ENCODE measurements around the gene CIITA.

Gene CIITA

GRCh38 chr16:10836174-10836853 is 40.7 kb upstream of the CIITA start:
- no peaks in the 10 kb centered on the region for H3K27me3 ChIP-seq (ENCODE audit: control insufficient read depth, insufficient read depth, low read length)
- no peaks in the 10 kb centered on the region for H3K9me3 ChIP-seq (ENCODE audit: control insufficient read depth, insufficient read depth, low read length)
- no peaks in the 10 kb centered on the region for H3K36me3 ChIP-seq (ENCODE audit: control insufficient read depth, insufficient read depth, low read length)
- H3K4me3 ChIP-seq (ENCODE audit: low read depth, low read length) = no peak overlapping the region
- H3K4me1 ChIP-seq (ENCODE audit: control insufficient read depth, insufficient read depth, low read length) = no peaks in the 10 kb centered on the region
- H3K9ac ChIP-seq (ENCODE audit: low read depth, low read length) = no peak overlapping the region

- no peaks in the 10 kb centered on the region for H3K4me1 ChIP-seq (ENCODE audit: control insufficient read depth, insufficient read depth, low read length)
- H3K27me3 ChIP-seq (ENCODE audit: control insufficient read depth, insufficient read depth, low read length) = no peaks in the 10 kb centered on the region
- H3K36me3 ChIP-seq (ENCODE audit: control insufficient read depth, insufficient read depth, low read length) = no peaks in the 10 kb centered on the region
- no peak overlapping the region for H3K4me3 ChIP-seq (ENCODE audit: low read depth, low read length)
- H3K9ac ChIP-seq (ENCODE audit: low read depth, low read length) = no peak overlapping the region
- H3K9me3 ChIP-seq (ENCODE audit: control insufficient read depth, insufficient read depth, low read length) = no peaks in the 10 kb centered on the region
Observed at GRCh38 chr16:10838621-10839278, 38.3 kb upstream of the CIITA start.

GRCh38 chr16:10839279-10839666 is 37.7 kb upstream of the CIITA start:
- no peak overlapping the region for H3K4me3 ChIP-seq (ENCODE audit: low read depth, low read length)
- H3K9me3 ChIP-seq (ENCODE audit: control insufficient read depth, insufficient read depth, low read length) = no peaks in the 10 kb centered on the region
- H3K36me3 ChIP-seq (ENCODE audit: control insufficient read depth, insufficient read depth, low read length) = no peaks in the 10 kb centered on the region
- no peaks in the 10 kb centered on the region for H3K27me3 ChIP-seq (ENCODE audit: control insufficient read depth, insufficient read depth, low read length)
- no peaks in the 10 kb centered on the region for H3K4me1 ChIP-seq (ENCODE audit: control insufficient read depth, insufficient read depth, low read length)
- no peak overlapping the region for H3K9ac ChIP-seq (ENCODE audit: low read depth, low read length)

- no peaks in the 10 kb centered on the region for H3K9me3 ChIP-seq (ENCODE audit: control insufficient read depth, insufficient read depth, low read length)
- H3K36me3 ChIP-seq (ENCODE audit: control insufficient read depth, insufficient read depth, low read length) = no peaks in the 10 kb centered on the region
- no peak overlapping the region for H3K4me3 ChIP-seq (ENCODE audit: low read depth, low read length)
- no peaks in the 10 kb centered on the region for H3K27me3 ChIP-seq (ENCODE audit: control insufficient read depth, insufficient read depth, low read length)
- no peak overlapping the region for H3K9ac ChIP-seq (ENCODE audit: low read depth, low read length)
- H3K4me1 ChIP-seq (ENCODE audit: control insufficient read depth, insufficient read depth, low read length) = no peaks in the 10 kb centered on the region
Observed at GRCh38 chr16:10840703-10841102, 36.3 kb upstream of the CIITA start.

- H3K4me3 ChIP-seq (ENCODE audit: low read depth, low read length) = no peak overlapping the region
- H3K9me3 ChIP-seq (ENCODE audit: control insufficient read depth, insufficient read depth, low read length) = no peaks in the 10 kb centered on the region
- H3K4me1 ChIP-seq (ENCODE audit: control insufficient read depth, insufficient read depth, low read length) = no peaks in the 10 kb centered on the region
- no peaks in the 10 kb centered on the region for H3K27me3 ChIP-seq (ENCODE audit: control insufficient read depth, insufficient read depth, low read length)
- no peak overlapping the region for H3K9ac ChIP-seq (ENCODE audit: low read depth, low read length)
- H3K36me3 ChIP-seq (ENCODE audit: control insufficient read depth, insufficient read depth, low read length) = no peaks in the 10 kb centered on the region
Observed at GRCh38 chr16:10846213-10846998, 30.6 kb upstream of the CIITA start.

- H3K27me3 ChIP-seq (ENCODE audit: control insufficient read depth, insufficient read depth, low read length) = no peaks in the 10 kb centered on the region
- H3K36me3 ChIP-seq (ENCODE audit: control insufficient read depth, insufficient read depth, low read length) = no peaks in the 10 kb centered on the region
- H3K4me3 ChIP-seq (ENCODE audit: low read depth, low read length) = no peak overlapping the region
- no peaks in the 10 kb centered on the region for H3K4me1 ChIP-seq (ENCODE audit: control insufficient read depth, insufficient read depth, low read length)
- no peak overlapping the region for H3K9ac ChIP-seq (ENCODE audit: low read depth, low read length)
- no peaks in the 10 kb centered on the region for H3K9me3 ChIP-seq (ENCODE audit: control insufficient read depth, insufficient read depth, low read length)
Observed at GRCh38 chr16:10847176-10847575, 29.8 kb upstream of the CIITA start.

GRCh38 chr16:10849736-10850477 is 27.1 kb upstream of the CIITA start:
- no peak overlapping the region for H3K4me3 ChIP-seq (ENCODE audit: low read depth, low read length)
- no peaks in the 10 kb centered on the region for H3K36me3 ChIP-seq (ENCODE audit: control insufficient read depth, insufficient read depth, low read length)
- H3K9ac ChIP-seq (ENCODE audit: low read depth, low read length) = no peak overlapping the region
- H3K9me3 ChIP-seq (ENCODE audit: control insufficient read depth, insufficient read depth, low read length) = no peaks in the 10 kb centered on the region
- H3K27me3 ChIP-seq (ENCODE audit: control insufficient read depth, insufficient read depth, low read length) = no peaks in the 10 kb centered on the region
- H3K4me1 ChIP-seq (ENCODE audit: control insufficient read depth, insufficient read depth, low read length) = no peaks in the 10 kb centered on the region

- Histone ChIP-seq H3K4me1 (ENCODE audit: control insufficient read depth, insufficient read depth, low read length) (no peaks in the 10 kb centered on the region), H3K9me3 (ENCODE audit: control insufficient read depth, insufficient read depth, low read length) (no peaks in the 10 kb centered on the region), H3K36me3 (ENCODE audit: control insufficient read depth, insufficient read depth, low read length) (no peaks in the 10 kb centered on the region), H3K27me3 (ENCODE audit: control insufficient read depth, insufficient read depth, low read length) (no peaks in the 10 kb centered on the region), H3K9ac (ENCODE audit: low read depth, low read length) (no peak overlapping the region), H3K4me3 (ENCODE audit: low read depth, low read length) (no peak overlapping the region)
Observed at GRCh38 chr16:10850478-10850850, 26.5 kb upstream of the CIITA start.

GRCh38 chr16:10851512-10851911 is 25.5 kb upstream of the CIITA start:
- Histone ChIP-seq H3K27me3 (ENCODE audit: control insufficient read depth, insufficient read depth, low read length) (no peaks in the 10 kb centered on the region), H3K4me3 (ENCODE audit: low read depth, low read length) (no peak overlapping the region), H3K4me1 (ENCODE audit: control insufficient read depth, insufficient read depth, low read length) (no peaks in the 10 kb centered on the region), H3K9me3 (ENCODE audit: control insufficient read depth, insufficient read depth, low read length) (no peaks in the 10 kb centered on the region), H3K9ac (ENCODE audit: low read depth, low read length) (no peak overlapping the region), H3K36me3 (ENCODE audit: control insufficient read depth, insufficient read depth, low read length) (no peaks in the 10 kb centered on the region)

- Histone ChIP-seq H3K27me3 (ENCODE audit: control insufficient read depth, insufficient read depth, low read length) (no peaks in the 10 kb centered on the region), H3K36me3 (ENCODE audit: control insufficient read depth, insufficient read depth, low read length) (no peaks in the 10 kb centered on the region), H3K9me3 (ENCODE audit: control insufficient read depth, insufficient read depth, low read length) (no peaks in the 10 kb centered on the region), H3K4me3 (ENCODE audit: low read depth, low read length) (no peak overlapping the region), H3K9ac (ENCODE audit: low read depth, low read length) (no peak overlapping the region), H3K4me1 (ENCODE audit: control insufficient read depth, insufficient read depth, low read length) (no peaks in the 10 kb centered on the region)
Observed at GRCh38 chr16:10852286-10852685, 24.7 kb upstream of the CIITA start.

GRCh38 chr16:10852948-10853347 is 24.1 kb upstream of the CIITA start:
- H3K9me3 ChIP-seq (ENCODE audit: control insufficient read depth, insufficient read depth, low read length) = no peaks in the 10 kb centered on the region
- no peak overlapping the region for H3K9ac ChIP-seq (ENCODE audit: low read depth, low read length)
- H3K36me3 ChIP-seq (ENCODE audit: control insufficient read depth, insufficient read depth, low read length) = no peaks in the 10 kb centered on the region
- H3K27me3 ChIP-seq (ENCODE audit: control insufficient read depth, insufficient read depth, low read length) = no peaks in the 10 kb centered on the region
- no peaks in the 10 kb centered on the region for H3K4me1 ChIP-seq (ENCODE audit: control insufficient read depth, insufficient read depth, low read length)
- no peak overlapping the region for H3K4me3 ChIP-seq (ENCODE audit: low read depth, low read length)
